Loucy (cell line): ENCODE results near the gene KRTAP4-5.

Experiments used
- H2AFZ ChIP-seq: fragments of 200-600 bp; sonication (generic); 2 replicates; pipeline ENCODE4 v1.6.0; 2016; ENCODE audit warnings: antibody characterized with exemption, mild to moderate bottlenecking, low read length, moderate library complexity
- H3F3A ChIP-seq: fragments of 200-600 bp; 2 replicates; pipeline ENCODE4 v1.6.0; 2016; ENCODE audit warnings: antibody characterized with exemption, low read depth, mild to moderate bottlenecking
- H3K27me3 ChIP-seq: fragments of 200-600 bp; sonication (generic); 2 replicates; pipeline ENCODE4 v1.6.1; 2014; ENCODE audit warnings: low read length, mild to moderate bottlenecking; ENCODE audit not compliant: insufficient read depth, poor library complexity, severe bottlenecking
- H3K36me3 ChIP-seq: fragments of 200-600 bp; sonication (generic); 2 replicates; pipeline ENCODE4 v1.6.1; 2016; ENCODE audit warnings: low read length; ENCODE audit not compliant: insufficient read depth
- H3K4me1 ChIP-seq: fragments of 200-600 bp; sonication (generic); 2 replicates; pipeline ENCODE4 v1.5.1; 2014; ENCODE audit warnings: low read length, mild to moderate bottlenecking; ENCODE audit not compliant: insufficient read depth, poor library complexity, severe bottlenecking
- H3K4me2 ChIP-seq: fragments of 200-600 bp; sonication (generic); 2 replicates; pipeline ENCODE4 v1.6.0; 2014; ENCODE audit warnings: antibody characterized with exemption, low read length, low read depth, mild to moderate bottlenecking; ENCODE audit not compliant: poor library complexity, severe bottlenecking
- H3K4me3 ChIP-seq: fragments of 200-600 bp; sonication (generic); 2 replicates; pipeline ENCODE4 v1.5.1; 2014; ENCODE audit warnings: low read length, mild to moderate bottlenecking, mixed read lengths; ENCODE audit not compliant: poor library complexity, severe bottlenecking
- H3K79me2 ChIP-seq: fragments of 200-600 bp; sonication (generic); 2 replicates; pipeline ENCODE4 v1.6.1; 2014; ENCODE audit warnings: low read length; ENCODE audit not compliant: insufficient read depth
- H3K9ac ChIP-seq: fragments of 200-600 bp; sonication (generic); 2 replicates; pipeline ENCODE4 v1.6.0; 2014; ENCODE audit warnings: mild to moderate bottlenecking, low read depth, low read length, moderate library complexity; ENCODE audit not compliant: poor library complexity, severe bottlenecking
- H3K9me2 ChIP-seq: fragments of 200-600 bp; sonication (generic); replicated peaks from 2 replicates; pipeline ENCODE4 v1.6.1; 2016; ENCODE audit warnings: low read depth, low read length, mixed read lengths
- H3K9me3 ChIP-seq: fragments of 200-600 bp; sonication (generic); 2 replicates; pipeline ENCODE4 v1.6.1; 2014; ENCODE audit warnings: mild to moderate bottlenecking, antibody characterized with exemption, low read length, low read depth; ENCODE audit not compliant: insufficient read depth
- H4K20me1 ChIP-seq: fragments of 200-600 bp; sonication (generic); 2 replicates; pipeline ENCODE4 v1.6.0; 2014; ENCODE audit warnings: antibody characterized with exemption, low read length, mild to moderate bottlenecking; ENCODE audit not compliant: insufficient read depth, poor library complexity, severe bottlenecking
- EZH2phosphoT487 ChIP-seq: fragments of 200-600 bp; IDR thresholded peaks from 2 replicates; pipeline ENCODE4 v1.6.1; 2018; ENCODE audit warnings: antibody characterized with exemption, mild to moderate bottlenecking, moderate library complexity, borderline replicate concordance
- TF ChIP-seq, protein P1 (sequence below): fragments of 200-600 bp; sonication (generic); conservative IDR thresholded peaks from 2 replicates; pipeline ENCODE4 v1.5.1; 2014; ENCODE audit warnings: mild to moderate bottlenecking, antibody characterized with exemption, low read length

The KRTAP4-5 gene

GRCh38 chr17:41178843-41179616 lies 29.4 kb upstream of the KRTAP4-5 start:
- Histone ChIP-seq H3K27me3 (no peaks in the 10 kb centered on the region), H2AFZ (no peak overlapping the region; the same call in 1 of the 2 replicates)
- TF ChIP-seq, protein P1, sequence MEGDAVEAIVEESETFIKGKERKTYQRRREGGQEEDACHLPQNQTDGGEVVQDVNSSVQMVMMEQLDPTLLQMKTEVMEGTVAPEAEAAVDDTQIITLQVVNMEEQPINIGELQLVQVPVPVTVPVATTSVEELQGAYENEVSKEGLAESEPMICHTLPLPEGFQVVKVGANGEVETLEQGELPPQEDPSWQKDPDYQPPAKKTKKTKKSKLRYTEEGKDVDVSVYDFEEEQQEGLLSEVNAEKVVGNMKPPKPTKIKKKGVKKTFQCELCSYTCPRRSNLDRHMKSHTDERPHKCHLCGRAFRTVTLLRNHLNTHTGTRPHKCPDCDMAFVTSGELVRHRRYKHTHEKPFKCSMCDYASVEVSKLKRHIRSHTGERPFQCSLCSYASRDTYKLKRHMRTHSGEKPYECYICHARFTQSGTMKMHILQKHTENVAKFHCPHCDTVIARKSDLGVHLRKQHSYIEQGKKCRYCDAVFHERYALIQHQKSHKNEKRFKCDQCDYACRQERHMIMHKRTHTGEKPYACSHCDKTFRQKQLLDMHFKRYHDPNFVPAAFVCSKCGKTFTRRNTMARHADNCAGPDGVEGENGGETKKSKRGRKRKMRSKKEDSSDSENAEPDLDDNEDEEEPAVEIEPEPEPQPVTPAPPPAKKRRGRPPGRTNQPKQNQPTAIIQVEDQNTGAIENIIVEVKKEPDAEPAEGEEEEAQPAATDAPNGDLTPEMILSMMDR: no peak
- no peak for TF ChIP-seq EZH2phosphoT487

DNA sequence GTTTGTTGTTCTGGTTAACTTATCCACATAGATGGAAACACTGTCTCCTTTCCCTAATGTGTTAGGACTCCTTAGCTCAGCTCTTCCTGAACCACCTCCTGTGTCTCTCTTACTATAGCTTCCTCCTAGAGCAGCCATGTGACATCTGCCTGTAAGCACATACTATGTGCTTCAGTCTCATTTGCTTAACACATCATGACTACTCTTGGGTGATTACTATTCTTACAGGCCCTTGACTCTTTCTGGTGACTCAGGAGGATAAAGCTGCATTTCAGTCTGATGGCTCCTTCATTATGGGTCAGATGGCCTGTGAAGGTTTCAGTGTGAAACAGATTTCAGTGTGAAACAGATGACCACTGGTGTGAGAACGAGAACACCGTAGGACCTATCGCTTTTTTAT lies 28.7 kb upstream of the KRTAP4-5 start:
- Histone ChIP-seq H3K9me3 (no peaks in the 10 kb centered on the region), H3F3A (no peaks in the 10 kb centered on the region), H3K36me3 (no peaks in the 10 kb centered on the region), H3K9ac (no peak overlapping the region), H3K79me2 (no peaks in the 10 kb centered on the region), H3K4me2 (no peak overlapping the region), H4K20me1 (no peaks in the 10 kb centered on the region), H2AFZ (no peak overlapping the region; the same call in 1 of the 2 replicates), H3K4me1 (no peaks in the 10 kb centered on the region), H3K9me2 (no peaks in the 10 kb centered on the region), H3K27me3 (no peaks in the 10 kb centered on the region), H3K4me3 (no peak overlapping the region)
- no peak for TF ChIP-seq EZH2phosphoT487
- TF ChIP-seq, protein P1: no peak

More at GRCh38 chr17:41178843-41179616, 29.4 kb upstream of the KRTAP4-5 start:
- Histone ChIP-seq H3K9me3 (no peaks in the 10 kb centered on the region), H3K4me1 (no peaks in the 10 kb centered on the region), H3K4me2 (no peak overlapping the region), H3K79me2 (no peaks in the 10 kb centered on the region), H3K9ac (no peak overlapping the region), H4K20me1 (no peaks in the 10 kb centered on the region), H3K4me3 (no peak overlapping the region), H3F3A (no peaks in the 10 kb centered on the region), H3K9me2 (no peaks in the 10 kb centered on the region), H3K36me3 (no peaks in the 10 kb centered on the region)

- no peaks in the 10 kb centered on the region for H3K36me3 ChIP-seq
- H3K4me2 ChIP-seq: no peak within 1 kb of the TSS
- H3K79me2 ChIP-seq: no peaks in the 10 kb centered on the region
- no peaks in the 10 kb centered on the region for H4K20me1 ChIP-seq
- H3K4me1 ChIP-seq: no peaks in the 10 kb centered on the region
- no peak within 1 kb of the TSS; the same call in 1 of the 2 replicates for H2AFZ ChIP-seq
- no peaks in the 10 kb centered on the region for H3K9me3 ChIP-seq
- no peaks in the 10 kb centered on the region for H3K9me2 ChIP-seq
- TF ChIP-seq, protein P1: no peak
- no peak for TF ChIP-seq EZH2phosphoT487
- H3F3A ChIP-seq: no peaks in the 10 kb centered on the region
- no peak within 1 kb of the TSS for H3K4me3 ChIP-seq
- H3K27me3 ChIP-seq: no peaks in the 10 kb centered on the region
- no peak within 1 kb of the TSS for H3K9ac ChIP-seq
Observed at GRCh38 chr17:41177727-41178271, 28.2 kb upstream of the KRTAP4-5 start, which contains the start of gene KRTAP4-2. Gene KRTAP4-2 (minus strand): TSS chr17:41178221. CDS start chr17:41178164, 57 bp downstream.
